NB4 (cell line): ENCODE results near the gene TXNRD3.
A peak's percentile ranks its signal among the peaks of the same experiment; 100 is the strongest.

ENCODE experiments used
- CTCF ChIP-seq: IDR thresholded peaks from one replicate; pipeline ENCODE4 v1.5.1; 2012; ENCODE audit warnings: low read depth, low read length
- MYC ChIP-seq: IDR thresholded peaks from 2 replicates; pipeline ENCODE4 v1.6.1; 2011; ENCODE audit warnings: low read depth, low read length
- POLR2A ChIP-seq: IDR thresholded peaks from 2 replicates; pipeline ENCODE4 v1.6.1; 2011; ENCODE audit warnings: mild to moderate bottlenecking; ENCODE audit not compliant: insufficient read length; ENCODE audit errors: extremely low read depth

- TF ChIP-seq CTCF (no peak), MYC (peak; percentile 52; the same call in 1 of the 2 replicates), POLR2A (no peak)
These were observed 47.6 kb downstream of the TXNRD3 start for GRCh38 chr3:126607214-126607908.
